NAMALWA (cell line): Measurements from ENCODE around the gene SYTL2.
"Not testable (repeated sequence)": the region's sequence is repeated elsewhere in the genome, so short reads cannot be mapped to it uniquely, and the experiment has no call there.

Source experiments
- DNase-seq: peaks from one replicate; pipeline ENCODE4 v3.0.0-alpha.2; 2015; ENCODE audit warnings: low spot score

SYTL2 gene

GRCh38 chr11:85795712-85796487 lies 15.0 kb downstream of the SYTL2 start:
- DNase-seq = no peak

GRCh38 chr11:85791409-85791990 lies 19.4 kb downstream of the SYTL2 start:
- no peak for DNase-seq

GRCh38 chr11:85787809-85788760 lies 22.9 kb downstream of the SYTL2 start:
- DNase-seq = no peak

- no peak for DNase-seq
These were observed 23.8 kb downstream of the SYTL2 start for GRCh38 chr11:85787168-85787567.

GRCh38 chr11:85784480-85785265 lies 26.3 kb downstream of the SYTL2 start:
- no peak for DNase-seq

- no peak for DNase-seq
These were observed 27.2 kb downstream of the SYTL2 start for GRCh38 chr11:85783758-85784157.

- not testable (repeated sequence) for DNase-seq
These were observed 30.0 kb downstream of the SYTL2 start for GRCh38 chr11:85780780-85781517.

GRCh38 chr11:85779956-85780640 lies 30.8 kb downstream of the SYTL2 start:
- no peak for DNase-seq

GRCh38 chr11:85777603-85777972 lies 33.4 kb downstream of the SYTL2 start:
- DNase-seq = not testable (repeated sequence)

GRCh38 chr11:85776951-85777602 lies 33.9 kb downstream of the SYTL2 start:
- DNase-seq = no peak

- DNase-seq = no peak
These were observed 36.5 kb downstream of the SYTL2 start for GRCh38 chr11:85774256-85775101.

GRCh38 chr11:85772695-85773094 lies 38.2 kb downstream of the SYTL2 start:
- no peak for DNase-seq

- DNase-seq = no peak
These were observed 39.4 kb downstream of the SYTL2 start for GRCh38 chr11:85771568-85771967.

GRCh38 chr11:85769771-85770170 lies 41.2 kb downstream of the SYTL2 start:
- no peak for DNase-seq

- DNase-seq = no peak
These were observed 42.3 kb downstream of the SYTL2 start for GRCh38 chr11:85768473-85769146.

- no peak for DNase-seq
These were observed 43.5 kb downstream of the SYTL2 start for GRCh38 chr11:85767246-85767945.

- no peak for DNase-seq
These were observed 44.2 kb downstream of the SYTL2 start for GRCh38 chr11:85766721-85767161.

- no peak for DNase-seq
These were observed 46.1 kb downstream of the SYTL2 start for GRCh38 chr11:85764796-85765195.
